ENCODE data around the gene LENG8. TPM values are rescaled to one million over a fixed set of nuclear protein-coding genes. Genes with fewer than 3 reads are reported as not detected.

Gene LENG8
- polyA plus RNA-seq, 3 donors: 3.6 to 341 (median 5.8) TPM

DNA sequence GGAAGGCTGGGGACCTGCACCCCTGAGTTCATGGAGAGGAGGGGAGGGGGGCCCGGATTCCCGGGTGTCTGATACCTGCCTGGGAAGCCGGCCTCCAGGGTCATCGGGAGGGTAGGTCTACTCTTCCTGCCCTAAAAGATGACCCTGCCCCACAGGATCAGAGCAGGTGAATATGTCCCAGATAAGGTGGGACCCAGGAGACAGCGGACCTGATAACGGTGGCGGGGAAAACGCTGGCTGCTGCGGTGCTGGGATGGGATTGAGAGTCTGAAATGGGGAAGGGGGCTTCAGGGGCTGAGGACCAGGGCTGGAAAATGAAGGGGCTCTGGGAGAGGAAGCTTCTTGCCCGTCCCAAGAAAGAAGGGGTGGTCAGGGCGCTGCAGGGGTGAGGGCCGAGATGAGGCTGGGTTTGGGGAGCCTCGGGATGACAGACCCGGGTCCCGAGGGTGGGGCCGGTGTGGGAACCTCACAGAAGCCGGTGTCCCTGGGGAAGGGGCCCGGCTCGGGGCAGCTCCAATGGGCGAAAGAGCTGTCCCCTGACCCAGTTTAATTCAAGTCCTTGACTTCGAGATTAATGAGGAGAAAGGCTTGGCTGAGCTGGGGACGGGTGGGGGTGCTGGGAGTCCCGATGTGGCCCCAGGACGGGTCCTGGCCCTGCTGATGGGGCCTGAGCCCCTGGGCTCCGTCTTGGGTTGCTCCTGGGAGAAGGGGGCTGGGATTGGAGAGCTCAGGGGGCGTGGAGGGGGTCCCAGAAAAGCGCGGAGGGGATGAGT is 32.9 kb upstream of the LENG8 start:
- H3K4me3 ChIP-seq (replicated peaks in 1 of 3; ENCODE audit: low read depth in 2 of 3, low read length in 3 of 3): no peak overlapping the region
- H3K4me2 ChIP-seq (replicated peaks; ENCODE audit: extremely low read depth, low read length, poor library complexity, severe bottlenecking): no peak overlapping the region
- peaks cover 30 to 64% of the 10 kb centered on the region in 2 donors for H3K27me3 ChIP-seq (ENCODE audit: control insufficient read depth in 2 of 2, insufficient read depth in 2 of 2, low read length in 2 of 2)
- peak overlapping the region in 1 of 2 donors; percentile 61 for H3K4me3 Mint-ChIP-seq
- no peaks in the 10 kb centered on the region for H3K36me3 ChIP-seq (replicated peaks in 1 of 2; ENCODE audit: control insufficient read depth in 1 of 2, insufficient read depth in 2 of 2, low read length in 2 of 2)
- no peak overlapping the region for H3K27ac Mint-ChIP-seq
- no peaks in the 10 kb centered on the region for H3K79me2 ChIP-seq (ENCODE audit: insufficient read depth, low read length)
- H4K20me1 ChIP-seq (ENCODE audit: insufficient read depth, low read length): no peaks in the 10 kb centered on the region
- TF ChIP-seq, protein P1, sequence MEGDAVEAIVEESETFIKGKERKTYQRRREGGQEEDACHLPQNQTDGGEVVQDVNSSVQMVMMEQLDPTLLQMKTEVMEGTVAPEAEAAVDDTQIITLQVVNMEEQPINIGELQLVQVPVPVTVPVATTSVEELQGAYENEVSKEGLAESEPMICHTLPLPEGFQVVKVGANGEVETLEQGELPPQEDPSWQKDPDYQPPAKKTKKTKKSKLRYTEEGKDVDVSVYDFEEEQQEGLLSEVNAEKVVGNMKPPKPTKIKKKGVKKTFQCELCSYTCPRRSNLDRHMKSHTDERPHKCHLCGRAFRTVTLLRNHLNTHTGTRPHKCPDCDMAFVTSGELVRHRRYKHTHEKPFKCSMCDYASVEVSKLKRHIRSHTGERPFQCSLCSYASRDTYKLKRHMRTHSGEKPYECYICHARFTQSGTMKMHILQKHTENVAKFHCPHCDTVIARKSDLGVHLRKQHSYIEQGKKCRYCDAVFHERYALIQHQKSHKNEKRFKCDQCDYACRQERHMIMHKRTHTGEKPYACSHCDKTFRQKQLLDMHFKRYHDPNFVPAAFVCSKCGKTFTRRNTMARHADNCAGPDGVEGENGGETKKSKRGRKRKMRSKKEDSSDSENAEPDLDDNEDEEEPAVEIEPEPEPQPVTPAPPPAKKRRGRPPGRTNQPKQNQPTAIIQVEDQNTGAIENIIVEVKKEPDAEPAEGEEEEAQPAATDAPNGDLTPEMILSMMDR (IDR thresholded peaks at IDR 0.05): no peak
- peaks cover 12 to 15% of the 10 kb centered on the region in 2 donors for H3K4me1 ChIP-seq (ENCODE audit: control insufficient read depth in 1 of 2, insufficient read depth in 2 of 2, low read length in 2 of 2)
- no peak overlapping the region for H3K27ac ChIP-seq (ENCODE audit: low read depth in 1 of 2, low read length in 2 of 2)
- peaks cover 7 to 24% (median 18%) of the 10 kb centered on the region in 7 donors for H3K9me3 Mint-ChIP-seq
- 7% methylated on average over 24 of the region's 28 CpGs for WGBS (ENCODE audit: insufficient coverage)
- intact Hi-C loops (cut with micrococcal nuclease): loop anchor here in 1 of 2 donors (10.0 kb wide), 1 partner anchor 119 kb away; no protein-coding TSS in a partner anchor
- H3K9me3 ChIP-seq (replicated peaks in 1 of 2; ENCODE audit: control insufficient read depth in 1 of 2, insufficient read depth in 1 of 2, low read length in 2 of 2): peaks cover 0 to 10% of the 10 kb centered on the region in 2 donors
- peaks cover 0 to 6% of the 10 kb centered on the region in 2 donors for H3K36me3 Mint-ChIP-seq
- peaks cover 50 to 70% (median 53%) of the 10 kb centered on the region in 3 donors for H3K27me3 Mint-ChIP-seq (ENCODE audit: low read depth in 3 of 3)
- DNase-seq: no peak
- peaks cover 14% of the 10 kb centered on the region for H3K4me1 Mint-ChIP-seq
- H3K9ac ChIP-seq (ENCODE audit: insufficient read depth, low read length, poor library complexity, severe bottlenecking): no peak overlapping the region
- H2AFZ ChIP-seq (ENCODE audit: insufficient read depth, low read depth, low read length, poor library complexity, severe bottlenecking): no peak overlapping the region

DNA sequence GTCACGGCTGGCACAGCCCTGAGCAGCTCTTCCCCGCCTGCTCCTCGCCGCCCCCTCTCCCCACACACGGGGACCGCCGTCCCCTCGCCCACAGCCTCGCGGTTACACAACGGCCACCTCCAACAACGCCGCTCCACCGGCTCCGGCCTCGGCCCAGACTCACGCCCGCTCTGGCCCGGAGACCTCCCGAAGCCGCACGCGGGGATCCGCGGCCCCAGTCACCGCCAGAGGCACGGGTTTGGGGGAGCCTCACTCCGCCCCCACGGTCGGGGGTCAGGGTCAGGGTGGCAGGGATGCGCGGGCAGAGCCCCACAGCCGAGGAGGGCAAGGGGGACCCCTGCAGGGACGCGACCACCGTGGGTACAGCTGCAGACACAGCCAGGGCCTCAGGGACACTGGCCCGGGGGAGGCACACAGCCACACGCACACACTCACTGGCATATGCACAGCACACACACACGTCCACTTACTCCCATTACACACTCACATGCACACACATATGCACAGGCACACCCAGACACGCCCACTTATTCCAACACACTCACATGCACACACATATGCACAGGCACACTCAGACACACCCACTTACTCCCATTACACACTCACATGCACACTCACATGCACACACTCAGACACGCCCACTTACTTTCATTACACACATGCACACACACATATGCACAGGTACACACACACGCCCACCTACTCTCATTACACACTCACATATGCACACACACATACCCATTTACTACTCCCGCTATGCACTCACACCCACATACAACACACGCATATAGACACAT is 32.1 kb upstream of the LENG8 start:
- H3K4me3 Mint-ChIP-seq: peak overlapping the region in 1 of 2 donors; percentile 75
- Histone ChIP-seq H3K9me3 (replicated peaks in 1 of 2; ENCODE audit: control insufficient read depth in 1 of 2, insufficient read depth in 1 of 2, low read length in 2 of 2) (peaks cover 0 to 10% of the 10 kb centered on the region in 2 donors), H2AFZ (ENCODE audit: insufficient read depth, low read depth, low read length, poor library complexity, severe bottlenecking) (no peak overlapping the region), H3K4me3 (replicated peaks in 1 of 3; ENCODE audit: low read depth in 2 of 3, low read length in 3 of 3) (no peak overlapping the region), H3K4me2 (replicated peaks; ENCODE audit: extremely low read depth, low read length, poor library complexity, severe bottlenecking) (no peak overlapping the region), H3K79me2 (ENCODE audit: insufficient read depth, low read length) (no peaks in the 10 kb centered on the region), H3K27ac (ENCODE audit: low read depth in 1 of 2, low read length in 2 of 2) (no peak overlapping the region), H3K9ac (ENCODE audit: insufficient read depth, low read length, poor library complexity, severe bottlenecking) (no peak overlapping the region), H3K36me3 (replicated peaks in 1 of 2; ENCODE audit: control insufficient read depth in 1 of 2, insufficient read depth in 2 of 2, low read length in 2 of 2) (no peaks in the 10 kb centered on the region), H4K20me1 (ENCODE audit: insufficient read depth, low read length) (no peaks in the 10 kb centered on the region), H3K27me3 (ENCODE audit: control insufficient read depth in 2 of 2, insufficient read depth in 2 of 2, low read length in 2 of 2) (peaks cover 30 to 68% of the 10 kb centered on the region in 2 donors), H3K4me1 (ENCODE audit: control insufficient read depth in 1 of 2, insufficient read depth in 2 of 2, low read length in 2 of 2) (peaks cover 12 to 15% of the 10 kb centered on the region in 2 donors)
- peaks cover 46 to 67% (median 48%) of the 10 kb centered on the region in 3 donors for H3K27me3 Mint-ChIP-seq (ENCODE audit: low read depth in 3 of 3)
- no peak overlapping the region for H3K27ac Mint-ChIP-seq
- H3K4me1 Mint-ChIP-seq: peaks cover 14% of the 10 kb centered on the region
- no peak for DNase-seq
- H3K9me3 Mint-ChIP-seq: peaks cover 7 to 24% (median 17%) of the 10 kb centered on the region in 7 donors
- TF ChIP-seq, protein P1 (IDR thresholded peaks at IDR 0.05): no peak
- peaks cover 0 to 6% of the 10 kb centered on the region in 2 donors for H3K36me3 Mint-ChIP-seq
- 63% methylated on average over 43 of the region's 44 CpGs for WGBS (ENCODE audit: insufficient coverage)
- intact Hi-C loops (cut with micrococcal nuclease): loop anchor here in 1 of 2 donors (10.0 kb wide), 1 partner anchor 118 kb away; no protein-coding TSS in a partner anchor

Data from CD14-positive monocyte (primary cell).